SU-DHL-6 (cell line): Measurements from ENCODE around the gene TMEM250.

Experiments used
- H2AFZ ChIP-seq: fragments of 200-600 bp; sonication (generic); 2 replicates; pipeline ENCODE4 v1.6.1; 2014; ENCODE audit warnings: low read depth, mild to moderate bottlenecking, moderate library complexity, mixed read lengths, antibody characterized with exemption, low read length; ENCODE audit not compliant: severe bottlenecking
- H3F3A ChIP-seq: fragments of 200-600 bp; shearing (Covaris generic); 2 replicates; pipeline ENCODE4 v1.6.0; 2016; ENCODE audit warnings: antibody characterized with exemption, mild to moderate bottlenecking; ENCODE audit not compliant: insufficient read depth
- H3K27ac ChIP-seq: fragments of 200-600 bp; sonication (generic); 2 replicates; pipeline ENCODE4 v1.5.1; 2016; ENCODE audit warnings: low read depth, mild to moderate bottlenecking, low read length, moderate library complexity, mixed read lengths
- H3K27me3 ChIP-seq: fragments of 200-600 bp; sonication (generic), shearing (Covaris generic); 2 replicates; pipeline ENCODE4 v1.6.0; 2014; ENCODE audit warnings: mild to moderate bottlenecking, low read length
- H3K36me3 ChIP-seq: fragments of 200-600 bp; sonication (generic); 2 replicates; pipeline ENCODE4 v1.6.1; 2014; ENCODE audit warnings: mild to moderate bottlenecking, low read length, mixed read lengths
- H3K4me2 ChIP-seq: fragments of 300-600, 200-600 bp; shearing (Covaris generic), sonication (generic); 2 replicates; pipeline ENCODE4 v1.6.0; 2014; ENCODE audit warnings: low read length, low read depth, mild to moderate bottlenecking; ENCODE audit not compliant: poor library complexity, severe bottlenecking
- H3K4me3 ChIP-seq: fragments of 200-600 bp; sonication (generic); 2 replicates; pipeline ENCODE4 v1.5.1; 2014; ENCODE audit warnings: antibody characterized with exemption, low read length, mild to moderate bottlenecking, mixed read lengths; ENCODE audit not compliant: insufficient read depth, poor library complexity, severe bottlenecking
- H3K79me2 ChIP-seq: fragments of 200-600 bp; sonication (generic); 2 replicates; pipeline ENCODE4 v1.6.1; 2014; ENCODE audit warnings: mild to moderate bottlenecking, low read length, moderate library complexity; ENCODE audit not compliant: insufficient read depth
- H3K9ac ChIP-seq: fragments of 200-600 bp; sonication (generic); 2 replicates; pipeline ENCODE4 v1.7.0; 2014; ENCODE audit warnings: mild to moderate bottlenecking, low read length
- H3K9me2 ChIP-seq: fragments of 200-600 bp; sonication (generic); replicated peaks from 2 replicates; pipeline ENCODE4 v1.6.1; 2014; ENCODE audit warnings: low read length; ENCODE audit not compliant: insufficient read depth
- H3K9me3 ChIP-seq: fragments of 200-600 bp; sonication (generic); 2 replicates; pipeline ENCODE4 v1.6.1; 2014; ENCODE audit warnings: low read length, mixed read lengths; ENCODE audit not compliant: insufficient read depth
- H4K20me1 ChIP-seq: fragments of 200-600 bp; sonication (generic); 2 replicates; pipeline ENCODE4 v1.6.1; 2014; ENCODE audit warnings: low read depth, mild to moderate bottlenecking, antibody characterized with exemption, low read length, moderate library complexity, mixed read lengths
- EZH2phosphoT487 ChIP-seq: fragments of 200-600 bp; sonication (generic), shearing (Covaris generic); conservative IDR thresholded peaks from 2 replicates; pipeline ENCODE4 v1.6.1; 2018; ENCODE audit warnings: mild to moderate bottlenecking, antibody characterized with exemption, low read length, moderate library complexity, mixed read lengths
- TF ChIP-seq, protein P1 (sequence below): fragments of 200-600 bp; sonication (generic); IDR thresholded peaks from one replicate; pipeline ENCODE4 v1.5.1; 2017; ENCODE audit warnings: antibody characterized with exemption, mild to moderate bottlenecking, low read length, moderate library complexity; ENCODE audit not compliant: insufficient read depth, poor library complexity, severe bottlenecking

TMEM250 gene

DNA sequence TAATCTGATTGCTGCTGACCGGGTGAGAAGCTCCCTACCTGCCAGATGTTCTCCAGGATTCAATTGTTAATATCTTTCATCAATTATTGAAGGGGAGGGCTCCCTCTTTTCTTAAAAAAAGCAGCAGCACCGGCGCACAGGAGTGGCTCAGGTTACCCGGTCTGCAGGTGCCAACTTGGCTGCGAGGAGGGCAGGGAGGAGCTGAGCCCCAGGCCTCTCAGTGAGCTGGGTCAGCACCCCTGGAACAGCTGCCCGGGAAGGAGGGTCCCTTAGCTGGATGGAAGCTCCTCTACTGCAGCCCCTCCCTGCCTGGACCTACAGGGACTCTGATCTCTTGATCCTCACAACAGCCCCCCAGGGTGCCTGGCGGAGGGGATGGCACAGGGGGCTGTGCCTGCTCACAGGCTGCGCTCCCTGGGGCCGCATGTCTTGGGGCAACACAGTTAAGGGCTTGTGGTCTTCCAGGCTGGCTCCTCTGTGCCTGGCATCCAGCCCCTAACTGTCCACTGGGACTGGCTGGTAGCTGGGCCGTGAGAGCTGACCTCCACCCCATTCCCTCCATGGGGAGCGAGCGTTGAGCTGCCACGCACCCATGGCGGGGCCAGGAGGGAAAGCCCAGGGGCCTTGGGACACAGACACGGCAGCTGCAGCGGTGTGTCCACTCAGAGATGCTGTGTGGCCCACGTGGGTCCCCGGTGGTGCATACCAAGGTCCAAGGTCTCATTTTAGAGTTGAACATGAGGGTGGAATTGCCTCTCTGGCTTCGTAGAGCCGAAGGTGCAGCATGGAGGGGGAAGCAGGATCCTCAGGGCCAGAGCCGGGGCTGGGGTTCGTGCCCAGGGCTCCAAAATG lies 28.6 kb upstream of the TMEM250 start:
- no peak overlapping the region for H3K27ac ChIP-seq
- no peaks in the 10 kb centered on the region for H3K9me2 ChIP-seq
- no peaks in the 10 kb centered on the region for H4K20me1 ChIP-seq
- no peaks in the 10 kb centered on the region for H3K9me3 ChIP-seq
- no peak overlapping the region for H2AFZ ChIP-seq
- H3F3A ChIP-seq = no peaks in the 10 kb centered on the region
- no peaks in the 10 kb centered on the region for H3K79me2 ChIP-seq
- no peak overlapping the region for H3K4me2 ChIP-seq
- H3K27me3 ChIP-seq = no peaks in the 10 kb centered on the region
- H3K36me3 ChIP-seq = no peaks in the 10 kb centered on the region
- H3K9ac ChIP-seq = no peak overlapping the region
- no peak for TF ChIP-seq EZH2phosphoT487
- TF ChIP-seq, protein P1, sequence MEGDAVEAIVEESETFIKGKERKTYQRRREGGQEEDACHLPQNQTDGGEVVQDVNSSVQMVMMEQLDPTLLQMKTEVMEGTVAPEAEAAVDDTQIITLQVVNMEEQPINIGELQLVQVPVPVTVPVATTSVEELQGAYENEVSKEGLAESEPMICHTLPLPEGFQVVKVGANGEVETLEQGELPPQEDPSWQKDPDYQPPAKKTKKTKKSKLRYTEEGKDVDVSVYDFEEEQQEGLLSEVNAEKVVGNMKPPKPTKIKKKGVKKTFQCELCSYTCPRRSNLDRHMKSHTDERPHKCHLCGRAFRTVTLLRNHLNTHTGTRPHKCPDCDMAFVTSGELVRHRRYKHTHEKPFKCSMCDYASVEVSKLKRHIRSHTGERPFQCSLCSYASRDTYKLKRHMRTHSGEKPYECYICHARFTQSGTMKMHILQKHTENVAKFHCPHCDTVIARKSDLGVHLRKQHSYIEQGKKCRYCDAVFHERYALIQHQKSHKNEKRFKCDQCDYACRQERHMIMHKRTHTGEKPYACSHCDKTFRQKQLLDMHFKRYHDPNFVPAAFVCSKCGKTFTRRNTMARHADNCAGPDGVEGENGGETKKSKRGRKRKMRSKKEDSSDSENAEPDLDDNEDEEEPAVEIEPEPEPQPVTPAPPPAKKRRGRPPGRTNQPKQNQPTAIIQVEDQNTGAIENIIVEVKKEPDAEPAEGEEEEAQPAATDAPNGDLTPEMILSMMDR = no peak
- H3K4me3 ChIP-seq = no peak overlapping the region

DNA sequence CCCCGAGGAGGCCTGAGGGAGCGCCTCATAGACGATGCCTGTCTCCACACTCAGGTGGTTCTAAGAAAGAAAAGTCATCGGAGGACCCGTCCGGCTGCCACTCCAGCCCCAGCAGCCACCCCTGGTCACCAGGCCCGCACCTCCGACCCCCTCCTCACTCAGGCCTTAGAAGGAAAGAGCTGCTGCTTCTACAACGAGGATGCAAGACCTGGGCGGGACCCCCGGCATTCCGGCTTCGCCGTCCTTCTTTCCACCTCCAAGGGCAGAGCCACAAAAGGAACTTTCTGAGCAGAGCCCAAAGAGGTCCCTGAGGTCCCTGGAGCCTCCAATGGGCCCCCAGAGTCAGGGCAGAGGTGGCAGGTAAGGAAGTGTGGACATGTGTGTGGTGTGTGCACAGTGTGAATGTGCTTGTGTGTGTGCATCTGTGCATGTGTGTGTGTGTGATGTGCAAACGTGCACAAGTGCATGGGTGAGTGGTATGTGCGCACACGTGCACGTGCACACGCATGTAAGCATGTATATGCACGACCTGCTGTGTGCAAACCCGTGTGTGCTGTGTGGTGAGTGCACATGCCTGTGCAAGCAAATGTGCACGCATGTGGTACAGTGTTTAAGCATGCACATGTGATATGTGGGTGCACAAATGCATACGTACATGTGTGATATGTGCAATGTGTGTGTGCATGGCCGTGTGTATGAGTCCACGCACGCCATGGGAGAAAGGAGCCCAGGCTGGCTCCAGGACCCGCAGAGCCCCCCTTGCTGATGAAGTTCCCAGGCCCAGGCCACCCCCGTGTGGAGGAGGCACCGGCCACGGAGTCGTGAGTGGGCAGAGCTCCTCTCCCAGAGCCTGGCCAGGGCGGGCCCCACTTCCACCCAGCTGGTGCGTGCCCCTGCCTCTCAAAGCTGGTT lies 27.7 kb upstream of the TMEM250 start:
- no peak for TF ChIP-seq EZH2phosphoT487
- TF ChIP-seq, protein P1 = no peak
- no peak overlapping the region for H3K9ac ChIP-seq
- H3K79me2 ChIP-seq = no peaks in the 10 kb centered on the region
- no peaks in the 10 kb centered on the region for H3K9me2 ChIP-seq
- no peak overlapping the region for H3K27ac ChIP-seq
- no peak overlapping the region for H2AFZ ChIP-seq
- no peaks in the 10 kb centered on the region for H3K27me3 ChIP-seq
- H3K36me3 ChIP-seq = no peaks in the 10 kb centered on the region
- H3F3A ChIP-seq = no peaks in the 10 kb centered on the region
- no peaks in the 10 kb centered on the region for H3K9me3 ChIP-seq
- no peak overlapping the region for H3K4me2 ChIP-seq
- H3K4me3 ChIP-seq = no peak overlapping the region
- no peaks in the 10 kb centered on the region for H4K20me1 ChIP-seq

DNA sequence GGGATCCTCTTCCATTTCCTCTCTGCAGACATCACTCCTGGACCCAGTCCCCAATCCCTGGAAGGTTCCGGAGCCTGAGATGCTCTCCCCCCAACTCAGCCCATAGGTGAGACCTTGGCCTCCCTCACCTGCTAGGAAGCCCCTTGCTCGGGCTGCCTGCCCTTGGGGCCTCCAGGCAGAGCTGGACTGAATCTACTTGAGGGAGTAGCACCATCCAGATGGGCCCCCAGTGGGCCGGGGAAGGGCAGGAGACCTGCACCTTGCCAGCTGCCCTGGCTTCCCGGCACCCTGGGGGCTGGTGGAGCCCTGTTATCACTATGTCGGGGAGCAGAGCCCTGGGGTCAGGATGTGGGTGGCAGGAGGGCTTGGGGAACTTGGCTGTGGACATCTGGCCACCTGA lies 26.9 kb upstream of the TMEM250 start:
- H2AFZ ChIP-seq = no peak overlapping the region
- no peak overlapping the region for H3K4me3 ChIP-seq
- H3K9ac ChIP-seq = no peak overlapping the region
- no peaks in the 10 kb centered on the region for H3K27me3 ChIP-seq
- no peaks in the 10 kb centered on the region for H3K36me3 ChIP-seq
- TF ChIP-seq EZH2phosphoT487 = no peak
- TF ChIP-seq, protein P1 = no peak
- H3K27ac ChIP-seq = no peak overlapping the region
- H3K9me2 ChIP-seq = no peaks in the 10 kb centered on the region
- no peak overlapping the region for H3K4me2 ChIP-seq
- no peaks in the 10 kb centered on the region for H3K79me2 ChIP-seq
- H3F3A ChIP-seq = no peaks in the 10 kb centered on the region
- H3K9me3 ChIP-seq = no peaks in the 10 kb centered on the region
- no peaks in the 10 kb centered on the region for H4K20me1 ChIP-seq
